Activated CD8-positive, alpha-beta memory T cell treated with anti-CD3 and anti-CD28 coated beads for 48 hours (primary cell): ENCODE data around the gene CFAP299.

Experiments
- DNase-seq, 3 experiments: peaks; one replicate each; pipeline ENCODE4 v3.0.0-alpha.2; 2020; ENCODE audit warnings: low read depth in 2 of 3, low spot score in 2 of 3

The CFAP299 gene

DNA sequence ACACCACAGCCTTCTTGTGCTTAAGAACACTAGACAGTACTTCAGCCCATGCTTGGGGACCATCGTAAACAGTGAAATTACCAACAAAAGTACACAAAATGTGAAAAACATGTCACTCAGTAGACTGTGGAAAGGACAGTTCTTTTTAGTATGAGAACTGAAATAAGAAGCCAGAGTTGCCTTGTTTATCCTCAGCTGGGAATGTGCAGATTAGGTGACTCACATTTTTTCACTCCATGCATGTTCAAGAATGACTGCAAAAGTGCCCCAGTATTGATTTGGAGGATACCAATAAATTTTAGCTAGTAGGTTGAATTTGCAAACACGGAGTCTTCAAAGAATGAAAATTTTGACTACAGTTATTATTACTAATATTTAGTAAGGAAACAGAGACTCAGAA lies 671.9 kb downstream of the CFAP299 start:
- no peak for DNase-seq
